HepG2 (cell line): ENCODE measurements around the gene PCDHGA1. TPM values are rescaled to one million over a fixed set of nuclear protein-coding genes. Genes with fewer than 3 reads are reported as not detected.

Experiments used
- ATAC-seq: fragments of 200-7000 bp; cut with Tn5 transposase; 3 replicates; pipeline ENCODE4 v1.9.1; 2020; ENCODE audit warnings: mild to moderate bottlenecking, moderate library complexity
- BruUV-seq: library from RNA; stranded (reverse); fragments of 400-500 nt; replicated peaks from 2 replicates; lab custom pipeline; 2021; lab: Mats Ljungman, UMichigan
- CTCF ChIA-PET: fragments of 300-600 bp; formaldehyde crosslinking; extraction: SDS; loops from one replicate; lab custom pipeline; 2021; ENCODE audit warnings: low total read pairs, inconsistent platforms, low intra/inter-chr PET ratio; lab: Yijun Ruan, JAX
- POLR2A ChIA-PET: fragments of 350-600 bp; sonication (Branson Sonifier 250); formaldehyde crosslinking; loops from one replicate; lab custom pipeline; 2020; ENCODE audit warnings: antibody characterized with exemption, inconsistent platforms; lab: Yijun Ruan, JAX
- DNase-seq: peaks from one replicate; pipeline ENCODE4 v3.0.0-alpha.2; 2015; ENCODE audit warnings: low spot score
- FAIRE-seq: peaks from 3 replicates; lab custom pipeline; 2011; peaks lifted over from hg19 to GRCh38; lab: Jason Lieb, UNC
- H2AFZ ChIP-seq: one replicate; pipeline ENCODE4 v1.6.1; 2011; ENCODE audit warnings: low read length, inconsistent platforms
- H3K27ac ChIP-seq: fragments of 300-600 bp; 3 replicates; pipeline ENCODE4 v1.8.0; 2011; ENCODE audit warnings: mixed run types, mild to moderate bottlenecking, mixed read lengths, low read length, inconsistent platforms; ENCODE audit not compliant: insufficient read depth; ENCODE audit errors: extremely low read length
- H3K27me3 ChIP-seq, 2 experiments: fragments of 200-600 bp in 1 of 2; 2 replicates in 1 of 2; 3 replicates in 1 of 2; pipeline versions ENCODE4 v1.6.0 to v1.8.0; 2011; ENCODE audit warnings: low read length in 2 of 2, mild to moderate bottlenecking in 2 of 2, moderate library complexity in 2 of 2, inconsistent platforms in 1 of 2; ENCODE audit not compliant: insufficient read depth in 2 of 2, control insufficient read depth in 1 of 2
- H3K36me3 ChIP-seq, 2 experiments: fragments of 200-600 bp in 1 of 2; replicated peaks in 1 of 2; 2 replicates in 1 of 2; 3 replicates in 1 of 2; pipeline versions ENCODE4 v1.5.1 to v1.8.0; 2011; ENCODE audit warnings: low read length in 2 of 2, inconsistent platforms in 1 of 2; ENCODE audit not compliant: insufficient read depth in 2 of 2, control insufficient read depth in 1 of 2
- H3K4me1 ChIP-seq: 2 replicates; pipeline ENCODE4 v1.5.1; 2012; ENCODE audit warnings: low read length, inconsistent platforms; ENCODE audit not compliant: insufficient read depth
- H3K4me2 ChIP-seq: 2 replicates; pipeline ENCODE4 v1.6.0; 2011; ENCODE audit warnings: low read depth, low read length, inconsistent platforms
- H3K4me3 ChIP-seq, 3 experiments: fragments of 200-600 bp in 1 of 3; sonication (generic), shearing (Covaris generic) in 1 of 3; replicated peaks in 1 of 3; 2 replicates each; pipeline ENCODE4 v1.5.1; 2011 to 2016; ENCODE audit warnings: low read length in 3 of 3, inconsistent platforms in 2 of 3, low read depth in 2 of 3, mild to moderate bottlenecking in 2 of 3, control low read depth in 1 of 3, mixed read lengths in 1 of 3; ENCODE audit not compliant: insufficient read depth in 1 of 3
- H3K79me2 ChIP-seq: one replicate; pipeline ENCODE4 v1.6.1; 2011; ENCODE audit warnings: low read length, inconsistent platforms; ENCODE audit not compliant: insufficient read depth
- H3K9ac ChIP-seq: 2 replicates; pipeline ENCODE4 v1.6.0; 2011; ENCODE audit warnings: mild to moderate bottlenecking, low read depth, low read length, inconsistent platforms; ENCODE audit not compliant: insufficient read depth
- H3K9me3 ChIP-seq: 2 replicates; pipeline ENCODE4 v1.5.1; 2012; ENCODE audit warnings: mild to moderate bottlenecking, low read length
- H4K20me1 ChIP-seq: 2 replicates; pipeline ENCODE4 v1.6.0; 2011; ENCODE audit warnings: inconsistent platforms, mild to moderate bottlenecking, low read length, moderate library complexity; ENCODE audit not compliant: insufficient read depth
- ADNP ChIP-seq: sonication (generic); formaldehyde crosslinking; IDR thresholded peaks from 2 replicates; pipeline ENCODE4 v1.4.0; 2020; ENCODE audit warnings: missing genetic modification reagents
- ARHGAP35 ChIP-seq: sonication (generic); formaldehyde crosslinking; IDR thresholded peaks from 2 replicates; pipeline ENCODE4 v1.9.0; 2022; ENCODE audit warnings: mild to moderate bottlenecking, inconsistent platforms, moderate library complexity, missing genetic modification reagents, borderline replicate concordance
- BCL6 ChIP-seq: IDR thresholded peaks from 2 replicates; pipeline ENCODE4 v1.6.1; 2016; ENCODE audit warnings: missing genetic modification reagents, missing compliant biosample characterization
- NPAS2 ChIP-seq: sonication (generic); formaldehyde crosslinking; IDR thresholded peaks from 2 replicates; pipeline ENCODE4 v1.8.0; 2022; ENCODE audit warnings: mild to moderate bottlenecking, missing genetic modification reagents, borderline replicate concordance
- NR0B2 ChIP-seq: sonication (generic); formaldehyde crosslinking; IDR thresholded peaks from 2 replicates; pipeline ENCODE4 v1.4.0; 2020; ENCODE audit warnings: mild to moderate bottlenecking, missing genetic modification reagents
- PAF1 ChIP-seq: IDR thresholded peaks from 2 replicates; pipeline ENCODE4 v1.6.1; 2016; ENCODE audit warnings: missing genetic modification reagents, missing compliant biosample characterization
- PTBP1 ChIP-seq: fragments of 200-400 bp; formaldehyde crosslinking; IDR thresholded peaks from 2 replicates; pipeline ENCODE4 v1.6.1; 2018; ENCODE audit warnings: low read length, low read depth; ENCODE audit not compliant: poor library complexity, severe bottlenecking
- TBX3 ChIP-seq: fragments of 450-650 bp; IDR thresholded peaks from 2 replicates; pipeline ENCODE4 v1.6.1; 2017; ENCODE audit warnings: antibody characterized with exemption, mild to moderate bottlenecking, inconsistent platforms, borderline replicate concordance
- ZBTB7B ChIP-seq: sonication (generic); formaldehyde crosslinking; IDR thresholded peaks from 2 replicates; pipeline ENCODE4 v1.4.0; 2020; ENCODE audit warnings: missing genetic modification reagents
- ZNF280D ChIP-seq: sonication (generic); formaldehyde crosslinking; IDR thresholded peaks from 2 replicates; pipeline ENCODE4 v1.5.1; 2020; ENCODE audit warnings: mild to moderate bottlenecking, missing genetic modification reagents
- ZNF609 ChIP-seq: sonication (generic); formaldehyde crosslinking; IDR thresholded peaks from 2 replicates; pipeline ENCODE4 v1.4.0; 2020; ENCODE audit warnings: mild to moderate bottlenecking, missing genetic modification reagents, borderline replicate concordance
- ZNF615 ChIP-seq: sonication (generic); formaldehyde crosslinking; IDR thresholded peaks from 2 replicates; pipeline ENCODE4 v1.5.0; 2020; ENCODE audit warnings: mild to moderate bottlenecking, missing genetic modification reagents, borderline replicate concordance
- ZNF816 ChIP-seq: sonication (generic); formaldehyde crosslinking; IDR thresholded peaks from 2 replicates; pipeline ENCODE4 v1.8.0; 2022; ENCODE audit warnings: missing genetic modification reagents, mild to moderate bottlenecking, borderline replicate concordance
- WGBS: methylation state at CpG from one replicate; pipeline ENCODE4 v1.1.6; 2017; ENCODE audit warnings: low lambda C conversion rate; 5-methylcytosine and 5-hydroxymethylcytosine counted together
- in situ Hi-C: cut with HindIII; loops from 2 replicates; pipeline ENCODE4 v1.10.0; 2017; ENCODE audit warnings: low pct_unique_long_range_greater_than_20kb; ENCODE audit not compliant: extremely low pct_ligation_motif_present
- intact Hi-C: fragments of 100-400 bp; cut with micrococcal nuclease; formaldehyde crosslinking; loops from one replicate; pipeline ENCODE4 v1.10.0; 2022; ENCODE audit not compliant: unreplicated experiment
- polyA plus RNA-seq, 8 experiments: library from polyadenylated mRNA; depleted of rRNA in 3 of 8; stranded (reverse) in 7 of 8; unstranded in 1 of 8; fragments of >200 nt; fragmentation: Illumina TruSeq in 4 of 8; extraction: Trizol in 4 of 8; gene quantifications; 2 replicates each; pipeline versions ENCODE4 v1.2.1 to v1.2.3, GENCODE V29; 2011 to 2016; ENCODE audit warnings: low read depth in 4 of 8, missing spikeins in 1 of 8, mixed read lengths in 1 of 8; ENCODE audit not compliant: insufficient read depth in 1 of 8
- total RNA-seq, 5 experiments: library from RNA; depleted of rRNA; stranded (reverse); fragments of >200 nt; fragmentation: Illumina TruSeq; extraction: Trizol; gene quantifications; 2 replicates each; pipeline ENCODE4 v1.2.3, GENCODE V29; 2016; ENCODE audit warnings: low read depth in 1 of 5

The PCDHGA1 gene
- total and polyA plus RNA-seq, 2 of the 13 experiments (the other 11 are each of a cell fraction or from before 2014, with no cell fraction given): 0.31 to 0.40 TPM

GRCh38 chr5:141493500-141494422, 163.4 kb downstream of the PCDHGA1 start:
- H3K79me2 ChIP-seq: no peaks in the 10 kb centered on the region
- ChIA-PET CTCF (no interaction called here), POLR2A (no interaction called here)
- FAIRE-seq (no peak), DNase-seq (no peak), ATAC-seq (no peak)
- no peaks in the 10 kb centered on the region for H4K20me1 ChIP-seq
- in situ Hi-C loops: no loop called here
- intact Hi-C loops: no loop called here
- BruUV-seq: no TSS peak
- TF ChIP-seq ARHGAP35 (CRISPR knock-in tag) (no peak), ZNF609 (no peak), BCL6 (CRISPR knock-in tag) (no peak), ADNP (no peak), ZNF280D (CRISPR knock-in tag) (no peak), ZBTB7B (no peak), ZNF615 (CRISPR knock-in tag) (no peak), NR0B2 (CRISPR knock-in tag) (no peak), PTBP1 (no peak), PAF1 (CRISPR knock-in tag) (no peak), TBX3 (no peak), NPAS2 (CRISPR knock-in tag) (no peak), ZNF816 (no peak)
- WGBS: 48% methylated on average over 8 of the region's 10 CpGs
- no peaks in the 10 kb centered on the region for H3K9me3 ChIP-seq
- H2AFZ ChIP-seq: no peak overlapping the region
- H3K4me1 ChIP-seq: no peaks in the 10 kb centered on the region
- H3K4me3 ChIP-seq: no peak overlapping the region
- H3K27me3 ChIP-seq: peaks cover 1 to 18% of the 10 kb centered on the region in 2 experiments; a peak in 2 of 5 replicates
- no peak overlapping the region for H3K9ac ChIP-seq
- no peak overlapping the region for H3K27ac ChIP-seq
- no peak overlapping the region for H3K4me2 ChIP-seq
- no peaks in the 10 kb centered on the region for H3K36me3 ChIP-seq
